Measurements from ENCODE around the gene DEPDC4.

GRCh38 chr12:100221523-100221922 lies 45.4 kb downstream of the DEPDC4 start:
- TF ChIP-seq CHD1 (IDR thresholded peaks at IDR 0.05; ENCODE audit: low read depth, low read length) = no peak
- TF ChIP-seq CTCF (conservative IDR thresholded peaks at IDR 0.05; ENCODE audit: low read depth, low read length) = no peak
- TF ChIP-seq USF2 (IDR thresholded peaks at IDR 0.05; ENCODE audit: low read depth, low read length) = no peak
- no peak for TF ChIP-seq POLR2A (IDR thresholded peaks at IDR 0.05; ENCODE audit: low read depth, low read length)
- TF ChIP-seq RAD21 (IDR thresholded peaks at IDR 0.05; ENCODE audit: low read length) = no peak
- TF ChIP-seq RCOR1 (IDR thresholded peaks at IDR 0.05; ENCODE audit: insufficient replicate concordance, low read length) = no peak
- TF ChIP-seq MAZ (IDR thresholded peaks at IDR 0.05; ENCODE audit: borderline replicate concordance, low read depth, low read length) = no peak
- no peak for TF ChIP-seq FOS (IDR thresholded peaks at IDR 0.05; ENCODE audit: low read depth, low read length)

Measured in IMR-90 (cell line).